Suprapubic skin (tissue), 3 donors: ENCODE data around the gene PAQR5.

Source experiments
- CTCF ChIP-seq, 2 donors: fragments of 200-600 bp in 1 of 2; fragments of 450-650 bp in 1 of 2; sonication (generic) in 1 of 2; IDR thresholded peaks; one replicate each; pipeline ENCODE4 v1.5.1; 2016 to 2019; ENCODE audit warnings: antibody characterized with exemption in 2 of 2, mild to moderate bottlenecking in 1 of 2, moderate library complexity in 1 of 2
- POLR2A ChIP-seq, 2 donors: fragments of 450-650 bp; IDR thresholded peaks; one replicate each; pipeline ENCODE4 v1.6.1; 2017; ENCODE audit warnings: antibody characterized with exemption in 2 of 2, mild to moderate bottlenecking in 2 of 2, moderate library complexity in 2 of 2

GRCh38 chr15:69422336-69422895 is 123.7 kb downstream of the PAQR5 start:
- TF ChIP-seq CTCF (IDR thresholded peaks at IDR 0.05) (no peak), POLR2A (IDR thresholded peaks at IDR 0.05) (no peak)
